Vagina (tissue), 2 donors: Measurements from ENCODE around the gene ENAH.

ENCODE experiments used
- CTCF ChIP-seq, 3 experiments: fragments of 450-650 bp in 2 of 3; fragments of 200-600 bp in 1 of 3; sonication (generic) in 1 of 3; IDR thresholded peaks; one replicate each; pipeline ENCODE4 v1.5.1; 2017 to 2019; ENCODE audit warnings: antibody characterized with exemption in 3 of 3, mild to moderate bottlenecking in 2 of 3, moderate library complexity in 2 of 3
- POLR2A ChIP-seq, 2 donors: fragments of 450-650 bp; IDR thresholded peaks; one replicate each; pipeline ENCODE4 v1.6.1; 2017; ENCODE audit warnings: antibody characterized with exemption in 2 of 2, mild to moderate bottlenecking in 2 of 2, moderate library complexity in 2 of 2

DNA sequence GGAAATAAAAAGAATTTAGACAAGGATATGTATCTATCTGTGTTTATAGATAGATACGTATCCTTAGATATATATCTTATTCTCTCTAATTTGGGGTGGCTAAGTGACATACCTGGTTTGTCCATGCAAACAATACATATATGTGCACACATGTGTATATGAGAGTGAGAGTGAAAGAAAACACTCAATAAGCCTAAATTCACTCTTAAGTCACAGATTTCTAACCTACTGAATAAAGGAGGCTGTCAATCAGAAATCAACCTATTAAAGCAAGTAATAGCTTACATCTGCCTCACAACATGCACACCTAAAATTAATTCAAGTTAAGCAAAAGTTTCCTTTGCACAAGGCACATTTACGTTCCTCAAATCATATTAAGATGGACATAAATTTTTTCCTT is 118.2 kb downstream of the ENAH start:
- TF ChIP-seq CTCF (IDR thresholded peaks at IDR 0.05): no peak
- no peak for TF ChIP-seq POLR2A (IDR thresholded peaks at IDR 0.05)
